H1 (cell line): ENCODE results near the gene FAR2. TPM values are rescaled to one million over a fixed set of nuclear protein-coding genes. Genes with fewer than 3 reads are reported as not detected.

Source experiments
- CTCF ChIA-PET: fragments of 300-600 bp; sonication (Branson Sonifier 250); formaldehyde crosslinking; loops from one replicate; lab custom pipeline; 2021; ENCODE audit not compliant: partially characterized antibody; lab: Charles Lee
- POLR2A ChIA-PET: fragments of 300-600 bp; sonication (Branson Sonifier 250); formaldehyde crosslinking; loops from one replicate; lab custom pipeline; 2021; ENCODE audit warnings: inconsistent platforms; ENCODE audit not compliant: partially characterized antibody; lab: Charles Lee
- DNase-seq, 2 experiments: peaks; one replicate each; pipeline versions ENCODE4 v3.0.0 to v3.0.0-alpha.2; 2010 to 2022; ENCODE audit warnings: low spot score in 2 of 2, low read depth in 1 of 2, mixed read lengths in 1 of 2
- FAIRE-seq: peaks from 2 replicates; lab custom pipeline; 2011; peaks lifted over from hg19 to GRCh38; lab: Jason Lieb, UNC
- H2AFZ ChIP-seq: 2 replicates; pipeline ENCODE4 v1.8.1; 2012; ENCODE audit warnings: low read length, inconsistent platforms
- H2AK5ac ChIP-seq: 2 replicates; pipeline ENCODE4 v1.6.1; 2013; ENCODE audit warnings: low read depth, low read length
- H2BK120ac ChIP-seq: replicated peaks from 2 replicates; pipeline ENCODE3; 2013; ENCODE audit warnings: low read depth, low read length, inconsistent platforms
- H2BK12ac ChIP-seq: 2 replicates; pipeline ENCODE4 v1.6.1; 2013; ENCODE audit warnings: low read depth, low read length
- H2BK15ac ChIP-seq: 2 replicates; pipeline ENCODE4 v1.6.1; 2013; ENCODE audit warnings: low read length
- H2BK20ac ChIP-seq: 2 replicates; pipeline ENCODE4 v1.6.1; 2013; ENCODE audit warnings: low read length
- H2BK5ac ChIP-seq: 2 replicates; pipeline ENCODE4 v1.6.1; 2013; ENCODE audit warnings: low read depth, low read length
- H3K14ac ChIP-seq: 2 replicates; pipeline ENCODE4 v1.6.1; 2013; ENCODE audit warnings: inconsistent platforms; ENCODE audit not compliant: insufficient read length
- H3K18ac ChIP-seq: 2 replicates; pipeline ENCODE4 v1.6.1; 2013; ENCODE audit warnings: low read length; ENCODE audit errors: extremely low read depth
- H3K23ac ChIP-seq: 2 replicates; pipeline ENCODE4 v1.6.1; 2013; ENCODE audit warnings: inconsistent platforms; ENCODE audit not compliant: insufficient read length
- H3K23me2 ChIP-seq: 2 replicates; pipeline ENCODE4 v1.6.1; 2013; ENCODE audit warnings: low read depth, low read length
- H3K27ac ChIP-seq: 2 replicates; pipeline ENCODE4 v1.6.1; 2011; ENCODE audit warnings: low read depth, low read length, inconsistent platforms
- H3K27me3 ChIP-seq, 4 experiments: replicated peaks in 1 of 4; 1 replicate in 1 of 4; 2 replicates in 3 of 4; pipeline versions ENCODE4 v1.6.1 to v1.8.1; 2011 to 2013; ENCODE audit warnings: low read length in 3 of 4, mild to moderate bottlenecking in 3 of 4, inconsistent platforms in 2 of 4, mixed read lengths in 2 of 4, moderate library complexity in 1 of 4; ENCODE audit not compliant: control insufficient read depth in 3 of 4, insufficient read depth in 3 of 4; ENCODE audit errors: extremely low read depth in 1 of 4
- H3K36me3 ChIP-seq, 4 experiments: 2 replicates each; pipeline versions ENCODE4 v1.6.1 to v1.8.1; 2011 to 2013; ENCODE audit warnings: mild to moderate bottlenecking in 4 of 4, low read length in 3 of 4, moderate library complexity in 2 of 4, control low read depth in 1 of 4, inconsistent platforms in 1 of 4; ENCODE audit not compliant: insufficient read depth in 4 of 4, control insufficient read depth in 2 of 4
- H3K4ac ChIP-seq: replicated peaks from 2 replicates; pipeline ENCODE3; 2013; ENCODE audit warnings: low read length, low read depth, mixed read lengths, inconsistent platforms; ENCODE audit not compliant: insufficient read length
- H3K4me1 ChIP-seq, 4 experiments: replicated peaks in 1 of 4; 1 replicate in 1 of 4; 2 replicates in 3 of 4; pipeline versions ENCODE4 v1.6.1 to v1.8.1; 2011 to 2013; ENCODE audit warnings: low read length in 3 of 4, inconsistent platforms in 2 of 4, mixed read lengths in 1 of 4; ENCODE audit not compliant: insufficient read depth in 4 of 4, control insufficient read depth in 3 of 4
- H3K4me2 ChIP-seq, 2 experiments: 2 replicates each; pipeline versions ENCODE4 v1.6.1 to v1.8.1; 2011 to 2013; ENCODE audit warnings: low read depth in 2 of 2, low read length in 2 of 2, control low read depth in 1 of 2, inconsistent platforms in 1 of 2, mild to moderate bottlenecking in 1 of 2; ENCODE audit not compliant: insufficient read depth in 1 of 2
- H3K4me3 ChIP-seq, 4 experiments: fragments of 200-600, 300-600 bp in 1 of 4; sonication (generic), shearing (Covaris generic), sonication (Bioruptor Twin) in 1 of 4; 2 replicates each; pipeline versions ENCODE4 v1.5.1 to v1.8.1; 2011 to 2016; ENCODE audit warnings: low read length in 4 of 4, low read depth in 3 of 4, control low read depth in 2 of 4, inconsistent platforms in 2 of 4, mild to moderate bottlenecking in 2 of 4, mixed read lengths in 1 of 4, moderate library complexity in 1 of 4; ENCODE audit not compliant: insufficient read depth in 2 of 4; ENCODE audit errors: extremely low read depth in 1 of 4
- H3K56ac ChIP-seq: replicated peaks from 2 replicates; pipeline ENCODE3; 2013; ENCODE audit warnings: low read depth, mild to moderate bottlenecking, mixed read lengths, low read length, inconsistent platforms; ENCODE audit not compliant: insufficient read length
- H3K79me1 ChIP-seq: 2 replicates; pipeline ENCODE4 v1.6.1; 2013; ENCODE audit warnings: low read depth, low read length, control low read depth
- H3K79me2 ChIP-seq, 2 experiments: 2 replicates each; pipeline versions ENCODE4 v1.6.1 to v1.8.1; 2012 to 2013; ENCODE audit warnings: low read length in 2 of 2, mild to moderate bottlenecking in 2 of 2, inconsistent platforms in 1 of 2; ENCODE audit not compliant: insufficient read depth in 2 of 2, control insufficient read depth in 1 of 2
- H3K9ac ChIP-seq, 4 experiments: replicated peaks in 1 of 4; 1 replicate in 1 of 4; 2 replicates in 3 of 4; pipeline versions ENCODE4 v1.6.1 to v1.8.1; 2011 to 2013; ENCODE audit warnings: low read depth in 3 of 4, low read length in 3 of 4, control low read depth in 2 of 4, mild to moderate bottlenecking in 2 of 4, moderate library complexity in 2 of 4, inconsistent platforms in 1 of 4; ENCODE audit errors: extremely low read depth in 1 of 4
- H3K9me3 ChIP-seq, 2 experiments: 2 replicates each; pipeline versions ENCODE4 v1.6.1 to v1.8.1; 2012 to 2013; ENCODE audit warnings: mild to moderate bottlenecking in 2 of 2, moderate library complexity in 2 of 2, control low read depth in 1 of 2, inconsistent platforms in 1 of 2, low read depth in 1 of 2, low read length in 1 of 2, mixed read lengths in 1 of 2; ENCODE audit not compliant: insufficient read depth in 2 of 2
- H4K20me1 ChIP-seq, 2 experiments: replicated peaks in 1 of 2; 2 replicates each; pipeline versions ENCODE3 to v1.8.1; 2011 to 2013; ENCODE audit warnings: inconsistent platforms in 2 of 2, low read length in 2 of 2, mild to moderate bottlenecking in 1 of 2; ENCODE audit not compliant: insufficient read depth in 2 of 2, control insufficient read depth in 1 of 2
- H4K5ac ChIP-seq: 2 replicates; pipeline ENCODE4 v1.6.1; 2013; ENCODE audit warnings: low read length, low read depth, mixed read lengths, inconsistent platforms; ENCODE audit not compliant: insufficient read length
- H4K8ac ChIP-seq: 2 replicates; pipeline ENCODE4 v1.8.0; 2013; ENCODE audit warnings: mild to moderate bottlenecking, moderate library complexity, low read length, inconsistent platforms; ENCODE audit not compliant: insufficient read depth; ENCODE audit errors: extremely low read depth
- H4K91ac ChIP-seq: replicated peaks from 2 replicates; pipeline ENCODE3; 2013; ENCODE audit warnings: low read length, mixed read lengths, inconsistent platforms; ENCODE audit not compliant: insufficient read length
- TBP ChIP-seq: IDR thresholded peaks from 2 replicates; pipeline ENCODE4 v1.6.1; 2011; ENCODE audit warnings: low read depth, low read length, improper control_type of control experiment
- WGBS, 2 experiments: shearing (Covaris generic) in 1 of 2; methylation state at CpG; one replicate each; pipeline versions ENCODE4 v1.1.6 to v1.1.7; 2013 to 2015; ENCODE audit warnings: low lambda C conversion rate in 2 of 2, mixed read lengths in 2 of 2, inconsistent platforms in 1 of 2, low coverage in 1 of 2, missing lambda C conversion rate in 1 of 2; ENCODE audit not compliant: insufficient replicate concordance in 2 of 2, insufficient coverage in 1 of 2, insufficient read length in 1 of 2; ENCODE audit errors: extremely low coverage in 1 of 2, missing lambda C conversion rate in 1 of 2; 5-methylcytosine and 5-hydroxymethylcytosine counted together
- polyA plus RNA-seq, 7 experiments: library from polyadenylated mRNA; depleted of rRNA in 3 of 7; stranded (reverse) in 5 of 7; unstranded in 2 of 7; fragments of >200 nt in 5 of 7; fragments of 200-250 nt in 2 of 7; gene quantifications; 1 replicate in 5 of 7; 2 replicates in 1 of 7; 4 replicates in 1 of 7; pipeline versions ENCODE4 v1.2.1 to v1.2.3, GENCODE V29; 2011 to 2013; ENCODE audit warnings: missing spikeins in 2 of 7, mixed read lengths in 2 of 7
- total RNA-seq: library from RNA; stranded (reverse); fragmentation: NEBNext Ultra II Directional; extraction: Animal tissue kit (Norgen Biotek cat#: 25700); gene quantifications from 2 replicates; pipeline ENCODE4 v1.2.1, GENCODE V29; 2021

The FAR2 gene
- total and polyA plus RNA-seq, 2 of the 8 experiments (the other 6 are each of a cell fraction or from before 2014, with no cell fraction given) = 24.0 to 24.1 TPM

DNA sequence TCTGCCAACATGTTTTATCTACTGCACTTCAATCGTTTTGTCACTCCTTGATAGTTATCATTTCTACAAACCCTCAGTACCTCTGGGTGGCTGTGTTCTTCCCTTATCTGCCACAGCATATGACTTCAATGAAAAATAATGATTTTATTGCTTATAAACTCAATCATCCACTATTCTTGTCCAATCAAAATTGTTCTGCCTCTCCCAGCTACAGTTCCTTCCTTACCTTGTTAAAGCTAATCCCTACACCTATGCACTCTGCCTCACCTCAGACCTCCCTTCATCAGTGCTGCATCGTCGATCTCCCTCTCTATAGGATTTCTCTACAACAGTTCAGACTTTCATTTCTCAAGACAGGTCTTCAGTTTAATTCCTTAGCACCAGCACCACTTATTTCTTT, 173.1 kb downstream of the FAR2 start:
- Histone ChIP-seq H3K36me3 (peaks cover 0 to 18% (median 4%) of the 10 kb centered on the region in 4 experiments; a peak in 5 of 8 replicates), H2BK20ac (no peak overlapping the region), H4K91ac (no peak overlapping the region), H4K5ac (no peak overlapping the region), H3K23ac (no peak overlapping the region), H3K18ac (no peak overlapping the region), H2BK15ac (no peak overlapping the region), H3K4me3 (no peak overlapping the region), H2BK120ac (no peak overlapping the region), H3K14ac (no peak overlapping the region), H3K9ac (no peak overlapping the region), H4K20me1 (no peaks in the 10 kb centered on the region), H3K23me2 (no peaks in the 10 kb centered on the region), H3K4me2 (no peak overlapping the region), H3K4ac (no peak overlapping the region), H2AK5ac (no peak overlapping the region), H3K4me1 (no peaks in the 10 kb centered on the region), H3K27me3 (no peaks in the 10 kb centered on the region), H3K27ac (no peak overlapping the region), H3K56ac (no peak overlapping the region), H2BK12ac (no peak overlapping the region), H2AFZ (no peak overlapping the region), H3K79me2 (no peaks in the 10 kb centered on the region), H2BK5ac (no peak overlapping the region), H4K8ac (no peak overlapping the region), H3K9me3 (peaks cover 13 to 15% of the 10 kb centered on the region in 2 experiments), H3K79me1 (no peaks in the 10 kb centered on the region)
- TF ChIP-seq TBP = no peak
- ChIA-PET CTCF (interaction anchor here (1.1 to 7.2 kb wide), 2 partner anchors 15 to 298 kb away, joined by 3 to 55 read pairs; no protein-coding TSS in a partner anchor), POLR2A (no interaction called here)
- FAIRE-seq = no peak
- WGBS, 2 experiments = 94% methylated on average over 3 of the region's 3 CpGs; no CpG with 5 or more reads in 1 of the 2 experiments
- DNase-seq = no peak
